Measurements from ENCODE around the gene ANK3.

DNA sequence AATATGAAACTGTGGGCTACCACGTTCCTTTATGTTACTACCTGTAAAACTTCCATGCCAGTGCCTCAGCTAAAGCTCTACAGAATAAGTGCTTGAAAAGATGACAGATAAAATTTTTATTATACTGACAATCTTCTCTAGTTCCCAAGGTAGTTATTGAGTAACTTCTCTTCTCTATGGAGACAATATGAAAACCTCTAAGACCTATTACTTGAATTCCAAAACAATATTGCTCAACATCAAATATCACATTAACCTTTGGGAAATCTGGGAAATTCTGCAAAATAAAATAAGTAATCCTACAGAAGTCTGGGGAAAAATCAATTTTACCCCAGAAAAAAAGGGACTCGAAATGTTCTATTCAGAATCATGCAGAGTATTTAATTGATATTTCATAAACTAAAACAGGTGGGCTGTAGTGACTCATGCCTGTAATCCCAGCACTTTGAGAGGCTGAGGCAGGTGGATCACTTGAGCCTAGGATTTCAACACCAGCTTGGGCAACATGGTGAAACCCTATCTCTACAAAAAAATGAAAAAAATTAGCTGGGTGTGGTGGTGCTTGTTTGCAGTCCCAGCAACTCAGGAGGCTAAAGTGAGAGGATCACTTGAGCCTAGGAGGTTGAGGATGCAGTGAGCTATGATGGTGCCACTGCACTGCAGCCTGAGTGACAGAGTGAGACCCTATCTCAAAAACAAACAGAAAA is 23.8 kb upstream of the ANK3 start:
- TF ChIP-seq CTCF (optimal IDR thresholded peaks at IDR 0.05 in 1 of 3, IDR thresholded peaks at IDR 0.05 in 1 of 3, conservative IDR thresholded peaks at IDR 0.05 in 1 of 3; ENCODE audit: extremely low read depth in 1 of 3, insufficient read depth in 2 of 3, low read length in 3 of 3) (no peak), EZH2 (IDR thresholded peaks at IDR 0.05; ENCODE audit: low read length) (no peak)

Data from keratinocyte (primary cell).